ENCODE measurements around the gene RASAL3.
"Not testable (repeated sequence)": the region's sequence is repeated elsewhere in the genome, so short reads cannot be mapped to it uniquely, and the experiment has no call there.

Gene RASAL3

GRCh38 chr19:15464394-15465385 lies at the start of gene RASAL3:
Gene RASAL3, minus strand, starts transcription at chr19:15464544. Its CDS starts 186 bp downstream, at chr19:15464358.
- DNase-seq: no peak

GRCh38 chr19:15511671-15512424 lies 47.5 kb upstream of the RASAL3 start:
- DNase-seq: no peak

GRCh38 chr19:15508035-15508710 lies 43.8 kb upstream of the RASAL3 start, which contains the start of gene CYP4F22:
Gene CYP4F22, plus strand, starts transcription at chr19:15508525. Its CDS starts 16,812 bp downstream, at chr19:15525337.
- DNase-seq: no peak

GRCh38 chr19:15507068-15508034 lies 43.0 kb upstream of the RASAL3 start:
- DNase-seq: no peak

GRCh38 chr19:15506074-15506571 lies 41.8 kb upstream of the RASAL3 start:
- no peak for DNase-seq

GRCh38 chr19:15502264-15502663 lies 37.9 kb upstream of the RASAL3 start:
- no peak for DNase-seq

- no peak for DNase-seq
Measured at GRCh38 chr19:15501596-15501995, 37.3 kb upstream of the RASAL3 start.

- no peak for DNase-seq
Measured at GRCh38 chr19:15498910-15499309, 34.6 kb upstream of the RASAL3 start.

- no peak for DNase-seq
Measured at GRCh38 chr19:15498156-15498858, 34.0 kb upstream of the RASAL3 start.

- no peak for DNase-seq
Measured at GRCh38 chr19:15495151-15495550, 30.8 kb upstream of the RASAL3 start.

- no peak for DNase-seq
Measured at GRCh38 chr19:15488489-15489226, 24.3 kb upstream of the RASAL3 start.

- DNase-seq: no peak
Measured at GRCh38 chr19:15487038-15487437, 22.7 kb upstream of the RASAL3 start.

- DNase-seq: not testable (repeated sequence)
Measured at GRCh38 chr19:15485768-15486167, 21.4 kb upstream of the RASAL3 start.

- not testable (repeated sequence) for DNase-seq
Measured at GRCh38 chr19:15480996-15481395, 16.7 kb upstream of the RASAL3 start.

- no peak for DNase-seq
Measured at GRCh38 chr19:15479391-15480345, 15.3 kb upstream of the RASAL3 start, which contains the start of gene PGLYRP2. Gene PGLYRP2, minus strand, starts transcription at chr19:15479501. Its CDS starts 130 bp downstream, at chr19:15479371.

- no peak for DNase-seq
Measured at GRCh38 chr19:15476325-15476724, 12.0 kb upstream of the RASAL3 start.

- DNase-seq: no peak
Measured at GRCh38 chr19:15475611-15476010, 11.3 kb upstream of the RASAL3 start.

GRCh38 chr19:15475169-15475568 lies 10.8 kb upstream of the RASAL3 start:
- no peak for DNase-seq

- DNase-seq: not testable (repeated sequence)
Measured at GRCh38 chr19:15473821-15474220, 9.5 kb upstream of the RASAL3 start.

Data from NCI-H1436 treated with DMSO at 0.1 percent for 48 hours (cell line).